GM19438 (cell line): Measurements from ENCODE around the gene NRL.
"Not testable (repeated sequence)": the region's sequence is repeated elsewhere in the genome, so short reads cannot be mapped to it uniquely, and the experiment has no call there.

Experiments used
- ATAC-seq: cut with Tn5 transposase; IDR thresholded peaks from one replicate; pipeline ENCODE4 v1.9.1; 2021; ENCODE audit warnings: low read depth; ENCODE audit not compliant: unreplicated experiment

NRL gene

DNA sequence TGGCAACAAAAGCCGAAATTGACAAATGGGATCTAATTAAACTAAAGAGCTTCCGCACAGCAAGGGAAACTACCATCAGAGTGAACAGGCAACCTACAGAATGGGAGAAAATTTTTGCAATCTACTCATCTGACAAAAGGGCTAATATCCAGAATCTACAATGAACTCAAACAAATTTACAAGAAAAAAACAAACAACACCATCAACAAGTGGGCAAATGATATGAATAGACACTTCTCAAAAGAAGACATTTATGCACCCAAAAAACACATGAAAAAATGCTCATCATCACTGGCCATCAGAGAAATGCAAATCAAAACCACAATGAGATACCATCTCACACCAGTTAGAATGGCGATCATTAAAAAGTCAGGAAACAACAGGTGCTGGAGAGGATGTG, 85.1 kb downstream of the NRL start:
- ATAC-seq, result not testable (repeated sequence)
